Epithelial cell of esophagus (primary cell): ENCODE results near the gene PARD6G.

Experiments
- DNase-seq: peaks from one replicate; pipeline ENCODE4 v3.0.0; 2010; ENCODE audit warnings: low read depth
- H3K4me3 ChIP-seq: 2 replicates; pipeline ENCODE4 v1.5.1; 2011; ENCODE audit warnings: mild to moderate bottlenecking, low read length, control low read depth
- CTCF ChIP-seq: IDR thresholded peaks from 2 replicates; pipeline ENCODE4 v1.5.1; 2011; ENCODE audit warnings: low read depth, mild to moderate bottlenecking, low read length, control low read depth, inconsistent platforms; ENCODE audit not compliant: insufficient read depth; ENCODE audit errors: missing control alignments

The PARD6G gene

DNA sequence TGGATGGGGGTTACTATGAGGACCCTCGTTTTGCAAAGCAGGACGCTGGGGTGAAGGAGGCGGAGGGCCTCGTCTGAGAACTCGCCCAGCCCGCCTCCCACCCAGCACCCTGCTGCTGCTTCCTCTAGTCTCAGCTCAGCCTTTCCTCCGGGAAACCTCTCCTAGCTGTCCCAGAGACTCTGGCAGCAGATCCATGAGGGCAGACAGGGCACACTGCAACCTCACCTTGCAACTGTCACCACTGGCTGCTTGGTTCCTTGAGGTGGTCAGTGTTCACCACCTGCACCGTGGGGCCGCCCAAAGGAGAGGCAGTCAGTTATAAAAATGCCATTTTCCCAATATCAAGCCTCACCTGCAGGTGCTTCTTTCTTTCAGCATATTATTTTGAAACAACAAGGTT, 45.6 kb downstream of the PARD6G start:
- no peak for DNase-seq
- no peak overlapping the region for H3K4me3 ChIP-seq
- TF ChIP-seq CTCF: no peak

GRCh38 chr18:80200932-80201672, 46.2 kb downstream of the PARD6G start:
- no peak overlapping the region for H3K4me3 ChIP-seq
- TF ChIP-seq CTCF: no peak
- DNase-seq: no peak

- peak; percentile 14 for TF ChIP-seq CTCF
- H3K4me3 ChIP-seq: no peak overlapping the region
- no peak for DNase-seq
Measured at GRCh38 chr18:80200171-80200931, 47.0 kb downstream of the PARD6G start.

GRCh38 chr18:80198994-80199748, 48.1 kb downstream of the PARD6G start:
- no peak for DNase-seq
- no peak for TF ChIP-seq CTCF
- no peak overlapping the region for H3K4me3 ChIP-seq

GRCh38 chr18:80198391-80198790, 48.9 kb downstream of the PARD6G start:
- no peak overlapping the region for H3K4me3 ChIP-seq
- TF ChIP-seq CTCF: no peak
- no peak for DNase-seq

DNA sequence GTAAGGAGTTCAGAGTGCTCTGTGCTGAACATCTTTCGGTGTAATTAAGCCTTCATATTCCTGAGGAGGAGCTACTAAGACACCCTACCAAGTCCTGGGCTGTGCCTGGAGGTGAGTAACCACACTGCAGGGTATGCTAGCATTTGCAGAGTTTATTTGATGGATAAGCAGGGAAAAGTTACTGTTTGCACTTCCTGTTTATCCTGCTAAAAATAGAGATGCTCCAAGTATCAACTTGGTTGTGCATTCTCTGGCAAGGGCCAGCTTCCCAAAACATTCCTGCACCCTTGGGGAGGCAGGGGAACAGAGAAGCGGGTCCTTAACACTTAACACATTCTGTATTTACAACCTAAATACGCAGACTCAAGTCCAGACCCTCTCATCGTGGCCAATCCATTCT, 49.8 kb downstream of the PARD6G start:
- peak; percentile 28 for DNase-seq
- H3K4me3 ChIP-seq: no peak overlapping the region
- TF ChIP-seq CTCF: peak; percentile 28
